ENCODE data around the gene GIMAP8.

DNA sequence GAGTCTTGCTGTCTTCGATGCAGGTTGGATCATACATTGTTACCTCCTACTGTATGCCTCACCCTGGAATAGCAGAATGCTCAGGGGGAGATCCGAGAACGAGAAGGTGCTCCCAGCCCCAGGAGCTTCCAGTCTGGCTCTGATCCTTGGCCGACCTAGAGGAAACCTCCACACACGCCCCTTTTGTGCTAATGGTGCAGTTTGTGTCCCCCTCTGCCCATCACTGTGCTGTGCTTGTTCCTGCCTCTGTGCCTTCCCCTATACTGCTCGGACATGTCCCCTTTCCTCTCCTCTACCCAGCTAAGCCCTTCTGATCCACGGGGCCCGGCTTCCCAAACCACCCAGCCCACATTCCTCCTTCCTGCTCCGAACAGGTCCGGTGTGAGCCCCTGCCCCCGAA, 38.8 kb upstream of the GIMAP8 start:
- TF ChIP-seq, protein P1, sequence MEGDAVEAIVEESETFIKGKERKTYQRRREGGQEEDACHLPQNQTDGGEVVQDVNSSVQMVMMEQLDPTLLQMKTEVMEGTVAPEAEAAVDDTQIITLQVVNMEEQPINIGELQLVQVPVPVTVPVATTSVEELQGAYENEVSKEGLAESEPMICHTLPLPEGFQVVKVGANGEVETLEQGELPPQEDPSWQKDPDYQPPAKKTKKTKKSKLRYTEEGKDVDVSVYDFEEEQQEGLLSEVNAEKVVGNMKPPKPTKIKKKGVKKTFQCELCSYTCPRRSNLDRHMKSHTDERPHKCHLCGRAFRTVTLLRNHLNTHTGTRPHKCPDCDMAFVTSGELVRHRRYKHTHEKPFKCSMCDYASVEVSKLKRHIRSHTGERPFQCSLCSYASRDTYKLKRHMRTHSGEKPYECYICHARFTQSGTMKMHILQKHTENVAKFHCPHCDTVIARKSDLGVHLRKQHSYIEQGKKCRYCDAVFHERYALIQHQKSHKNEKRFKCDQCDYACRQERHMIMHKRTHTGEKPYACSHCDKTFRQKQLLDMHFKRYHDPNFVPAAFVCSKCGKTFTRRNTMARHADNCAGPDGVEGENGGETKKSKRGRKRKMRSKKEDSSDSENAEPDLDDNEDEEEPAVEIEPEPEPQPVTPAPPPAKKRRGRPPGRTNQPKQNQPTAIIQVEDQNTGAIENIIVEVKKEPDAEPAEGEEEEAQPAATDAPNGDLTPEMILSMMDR (IDR thresholded peaks at IDR 0.05; ENCODE audit: insufficient read depth, low read length), result no peak
- TF ChIP-seq, protein P2, sequence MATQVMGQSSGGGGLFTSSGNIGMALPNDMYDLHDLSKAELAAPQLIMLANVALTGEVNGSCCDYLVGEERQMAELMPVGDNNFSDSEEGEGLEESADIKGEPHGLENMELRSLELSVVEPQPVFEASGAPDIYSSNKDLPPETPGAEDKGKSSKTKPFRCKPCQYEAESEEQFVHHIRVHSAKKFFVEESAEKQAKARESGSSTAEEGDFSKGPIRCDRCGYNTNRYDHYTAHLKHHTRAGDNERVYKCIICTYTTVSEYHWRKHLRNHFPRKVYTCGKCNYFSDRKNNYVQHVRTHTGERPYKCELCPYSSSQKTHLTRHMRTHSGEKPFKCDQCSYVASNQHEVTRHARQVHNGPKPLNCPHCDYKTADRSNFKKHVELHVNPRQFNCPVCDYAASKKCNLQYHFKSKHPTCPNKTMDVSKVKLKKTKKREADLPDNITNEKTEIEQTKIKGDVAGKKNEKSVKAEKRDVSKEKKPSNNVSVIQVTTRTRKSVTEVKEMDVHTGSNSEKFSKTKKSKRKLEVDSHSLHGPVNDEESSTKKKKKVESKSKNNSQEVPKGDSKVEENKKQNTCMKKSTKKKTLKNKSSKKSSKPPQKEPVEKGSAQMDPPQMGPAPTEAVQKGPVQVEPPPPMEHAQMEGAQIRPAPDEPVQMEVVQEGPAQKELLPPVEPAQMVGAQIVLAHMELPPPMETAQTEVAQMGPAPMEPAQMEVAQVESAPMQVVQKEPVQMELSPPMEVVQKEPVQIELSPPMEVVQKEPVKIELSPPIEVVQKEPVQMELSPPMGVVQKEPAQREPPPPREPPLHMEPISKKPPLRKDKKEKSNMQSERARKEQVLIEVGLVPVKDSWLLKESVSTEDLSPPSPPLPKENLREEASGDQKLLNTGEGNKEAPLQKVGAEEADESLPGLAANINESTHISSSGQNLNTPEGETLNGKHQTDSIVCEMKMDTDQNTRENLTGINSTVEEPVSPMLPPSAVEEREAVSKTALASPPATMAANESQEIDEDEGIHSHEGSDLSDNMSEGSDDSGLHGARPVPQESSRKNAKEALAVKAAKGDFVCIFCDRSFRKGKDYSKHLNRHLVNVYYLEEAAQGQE (IDR thresholded peaks at IDR 0.05; ENCODE audit: insufficient replicate concordance, low read depth), result no peak
- TF ChIP-seq POLR2AphosphoS5 (IDR thresholded peaks at IDR 0.05; ENCODE audit: low read depth) (no peak), GABPA (IDR thresholded peaks at IDR 0.05; ENCODE audit: low read depth) (no peak)
